PC-3 (cell line): ENCODE results near the gene TEX19. TPM values are rescaled to one million over a fixed set of nuclear protein-coding genes. Genes with fewer than 3 reads are reported as not detected.

Experiments
- ATAC-seq: fragments of 200-7000 bp; cut with Tn5 transposase; 2 replicates; pipeline ENCODE4 v1.9.1; 2020; ENCODE audit warnings: mild to moderate bottlenecking, moderate library complexity
- BruUV-seq: library from RNA; stranded (reverse); fragments of 400-500 nt; replicated peaks from 2 replicates; lab custom pipeline; 2021; lab: Mats Ljungman, UMichigan
- CTCF ChIA-PET: fragments of 300-600 bp; sonication (Branson Sonifier 250); formaldehyde crosslinking; loops from one replicate; lab custom pipeline; 2022; ENCODE audit warnings: antibody characterized with exemption; lab: Charles Lee
- POLR2A ChIA-PET: fragments of 300-600 bp; sonication (Branson Sonifier 250); formaldehyde crosslinking; loops from one replicate; lab custom pipeline; 2022; ENCODE audit warnings: antibody characterized with exemption; ENCODE audit not compliant: unreplicated experiment; lab: Charles Lee
- DNase-seq: peaks from one replicate; pipeline ENCODE4 v3.0.0-alpha.2; 2015
- H2AFZ ChIP-seq: fragments of 300-600 bp; sonication (generic); 2 replicates; pipeline ENCODE4 v1.6.0; 2016; ENCODE audit warnings: antibody characterized with exemption, low read length
- H3F3A ChIP-seq: fragments of 300-600 bp; sonication (generic); one replicate; pipeline ENCODE4 v1.6.0; 2017; ENCODE audit warnings: antibody characterized with exemption, low read length, control low read depth, mild to moderate bottlenecking; ENCODE audit not compliant: unreplicated experiment
- H3K27ac ChIP-seq: fragments of 300-600 bp; sonication (generic); 2 replicates; pipeline ENCODE4 v1.5.1; 2016; ENCODE audit warnings: mild to moderate bottlenecking, low read length
- H3K27me3 ChIP-seq: fragments of 300-600 bp; sonication (generic); 2 replicates; pipeline ENCODE4 v1.6.1; 2016; ENCODE audit warnings: low read length, mixed read lengths
- H3K36me3 ChIP-seq: fragments of 300-600 bp; sonication (generic); 2 replicates; pipeline ENCODE4 v1.6.1; 2016; ENCODE audit warnings: low read depth, mixed run types, low read length, mixed read lengths
- H3K4me1 ChIP-seq: fragments of 300-600 bp; sonication (generic); 2 replicates; pipeline ENCODE4 v1.5.1; 2016; ENCODE audit warnings: low read length; ENCODE audit not compliant: insufficient read depth
- H3K4me2 ChIP-seq: fragments of 300-600 bp; sonication (generic); 2 replicates; pipeline ENCODE4 v1.6.0; 2016; ENCODE audit warnings: low read length
- H3K4me3 ChIP-seq: fragments of 300-600 bp; sonication (generic); 2 replicates; pipeline ENCODE4 v1.5.1; 2016; ENCODE audit warnings: mild to moderate bottlenecking, low read length, mixed read lengths
- H3K79me2 ChIP-seq: fragments of 300-600 bp; sonication (generic); 2 replicates; pipeline ENCODE4 v1.6.1; 2017; ENCODE audit warnings: low read length, mixed read lengths
- H3K9ac ChIP-seq: fragments of 300-600 bp; sonication (generic); 2 replicates; pipeline ENCODE4 v1.6.0; 2016; ENCODE audit warnings: mild to moderate bottlenecking, low read length
- H3K9me2 ChIP-seq: fragments of 300-600 bp; sonication (generic); replicated peaks from 2 replicates; pipeline ENCODE4 v1.6.1; 2016; ENCODE audit warnings: mixed run types, low read length, mixed read lengths
- H3K9me3 ChIP-seq: fragments of 300-600 bp; sonication (generic); 2 replicates; pipeline ENCODE4 v1.6.1; 2016; ENCODE audit warnings: low read length, mixed read lengths
- H4K20me1 ChIP-seq: fragments of 300-600 bp; sonication (generic); 2 replicates; pipeline ENCODE4 v1.6.1; 2016; ENCODE audit warnings: low read length, mixed read lengths
- EZH2 ChIP-seq: fragments of 300-600 bp; sonication (generic); IDR thresholded peaks from one replicate; pipeline ENCODE4 v1.6.1; 2017; ENCODE audit warnings: antibody characterized with exemption, mild to moderate bottlenecking, low read length; ENCODE audit not compliant: unreplicated experiment
- EZH2phosphoT487 ChIP-seq: fragments of 300-600 bp; sonication (generic); IDR thresholded peaks from 2 replicates; pipeline ENCODE4 v1.6.1; 2018; ENCODE audit warnings: mild to moderate bottlenecking, antibody characterized with exemption, low read length, borderline replicate concordance
- intact Hi-C: fragments of 100-400 bp; cut with micrococcal nuclease; formaldehyde crosslinking; loops from 2 replicates; pipeline ENCODE4 v1.9.0; 2023
- total RNA-seq: library from RNA; depleted of rRNA; stranded (reverse); fragments of >200 nt; gene quantifications from 2 replicates; pipeline ENCODE4 v1.2.3, GENCODE V29; 2014
- TF ChIP-seq, protein P1 (sequence below): fragments of 300-600 bp; sonication (generic); conservative IDR thresholded peaks from 2 replicates; pipeline ENCODE4 v1.5.1; 2017; ENCODE audit warnings: antibody characterized with exemption, low read depth, mild to moderate bottlenecking, low read length

The TEX19 gene
- total RNA-seq, 1 experiment from 2014 or later: 1.2 TPM

DNA sequence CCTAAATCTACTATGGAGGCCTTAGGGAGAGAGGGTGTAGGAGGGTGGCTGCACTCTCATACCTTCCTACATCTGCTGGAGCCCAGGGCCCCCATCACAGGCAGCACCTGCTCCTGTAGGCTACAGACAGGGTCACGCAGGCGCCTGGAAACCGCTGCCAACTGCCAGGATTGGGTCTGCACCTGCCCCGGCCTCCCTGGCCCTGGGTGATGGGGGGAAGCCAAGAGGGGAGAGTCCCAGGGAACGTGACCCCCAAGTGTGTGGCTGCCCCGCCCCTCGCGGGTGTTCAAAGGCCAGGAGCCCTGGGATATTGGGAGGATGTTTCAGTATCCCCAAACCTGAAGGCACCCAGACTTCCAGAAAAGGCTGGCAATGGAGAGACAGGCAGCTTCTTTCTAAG lies 5.6 kb upstream of the TEX19 start:
- no peaks in the 10 kb centered on the region for H3K9me2 ChIP-seq
- no peak overlapping the region for H2AFZ ChIP-seq
- no peak for TF ChIP-seq EZH2
- TF ChIP-seq EZH2phosphoT487: no peak
- TF ChIP-seq, protein P1, sequence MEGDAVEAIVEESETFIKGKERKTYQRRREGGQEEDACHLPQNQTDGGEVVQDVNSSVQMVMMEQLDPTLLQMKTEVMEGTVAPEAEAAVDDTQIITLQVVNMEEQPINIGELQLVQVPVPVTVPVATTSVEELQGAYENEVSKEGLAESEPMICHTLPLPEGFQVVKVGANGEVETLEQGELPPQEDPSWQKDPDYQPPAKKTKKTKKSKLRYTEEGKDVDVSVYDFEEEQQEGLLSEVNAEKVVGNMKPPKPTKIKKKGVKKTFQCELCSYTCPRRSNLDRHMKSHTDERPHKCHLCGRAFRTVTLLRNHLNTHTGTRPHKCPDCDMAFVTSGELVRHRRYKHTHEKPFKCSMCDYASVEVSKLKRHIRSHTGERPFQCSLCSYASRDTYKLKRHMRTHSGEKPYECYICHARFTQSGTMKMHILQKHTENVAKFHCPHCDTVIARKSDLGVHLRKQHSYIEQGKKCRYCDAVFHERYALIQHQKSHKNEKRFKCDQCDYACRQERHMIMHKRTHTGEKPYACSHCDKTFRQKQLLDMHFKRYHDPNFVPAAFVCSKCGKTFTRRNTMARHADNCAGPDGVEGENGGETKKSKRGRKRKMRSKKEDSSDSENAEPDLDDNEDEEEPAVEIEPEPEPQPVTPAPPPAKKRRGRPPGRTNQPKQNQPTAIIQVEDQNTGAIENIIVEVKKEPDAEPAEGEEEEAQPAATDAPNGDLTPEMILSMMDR: no peak
- H3K79me2 ChIP-seq: no peaks in the 10 kb centered on the region
- peaks cover 11% of the 10 kb centered on the region for H3K4me1 ChIP-seq
- H3F3A ChIP-seq: no peaks in the 10 kb centered on the region
- no peak overlapping the region for H3K27ac ChIP-seq
- no peaks in the 10 kb centered on the region for H3K9me3 ChIP-seq
- no peaks in the 10 kb centered on the region for H3K36me3 ChIP-seq
- no TSS peak for BruUV-seq
- ATAC-seq (no peak), DNase-seq (no peak)
- no peak overlapping the region for H3K4me3 ChIP-seq
- no peak overlapping the region for H3K9ac ChIP-seq
- ChIA-PET CTCF (no interaction called here), POLR2A (no interaction called here)
- no peaks in the 10 kb centered on the region for H3K27me3 ChIP-seq
- no peaks in the 10 kb centered on the region for H4K20me1 ChIP-seq
- no peak overlapping the region for H3K4me2 ChIP-seq
- intact Hi-C loops: loop anchor here (5.0 to 10.0 kb wide), 4 partner anchors 59 to 199 kb away; partner anchors contain the start of genes CYBC1 and NARF

- no peaks in the 10 kb centered on the region for H3F3A ChIP-seq
- no TSS peak for BruUV-seq
- no peaks in the 10 kb centered on the region for H4K20me1 ChIP-seq
- no peaks in the 10 kb centered on the region for H3K27me3 ChIP-seq
- peaks cover 11% of the 10 kb centered on the region for H3K4me1 ChIP-seq
- no peaks in the 10 kb centered on the region for H3K36me3 ChIP-seq
- intact Hi-C loops: loop anchor here (5.0 to 10.0 kb wide), 4 partner anchors 57 to 197 kb away; partner anchors contain the start of genes CYBC1 and NARF
- ATAC-seq (no peak), DNase-seq (no peak)
- TF ChIP-seq EZH2 (no peak), EZH2phosphoT487 (no peak)
- TF ChIP-seq, protein P1: no peak
- no peak overlapping the region for H3K4me3 ChIP-seq
- no peak overlapping the region for H3K27ac ChIP-seq
- POLR2A ChIA-PET: no interaction called here
- no peaks in the 10 kb centered on the region for H3K9me3 ChIP-seq
- no peak overlapping the region for H3K4me2 ChIP-seq
- H3K9me2 ChIP-seq: no peaks in the 10 kb centered on the region
- CTCF ChIA-PET: no interaction called here
- H3K9ac ChIP-seq: no peak overlapping the region
- no peak overlapping the region for H2AFZ ChIP-seq
- H3K79me2 ChIP-seq: no peaks in the 10 kb centered on the region
Measured at GRCh38 chr17:82354804-82355308, 4.2 kb upstream of the TEX19 start.

DNA sequence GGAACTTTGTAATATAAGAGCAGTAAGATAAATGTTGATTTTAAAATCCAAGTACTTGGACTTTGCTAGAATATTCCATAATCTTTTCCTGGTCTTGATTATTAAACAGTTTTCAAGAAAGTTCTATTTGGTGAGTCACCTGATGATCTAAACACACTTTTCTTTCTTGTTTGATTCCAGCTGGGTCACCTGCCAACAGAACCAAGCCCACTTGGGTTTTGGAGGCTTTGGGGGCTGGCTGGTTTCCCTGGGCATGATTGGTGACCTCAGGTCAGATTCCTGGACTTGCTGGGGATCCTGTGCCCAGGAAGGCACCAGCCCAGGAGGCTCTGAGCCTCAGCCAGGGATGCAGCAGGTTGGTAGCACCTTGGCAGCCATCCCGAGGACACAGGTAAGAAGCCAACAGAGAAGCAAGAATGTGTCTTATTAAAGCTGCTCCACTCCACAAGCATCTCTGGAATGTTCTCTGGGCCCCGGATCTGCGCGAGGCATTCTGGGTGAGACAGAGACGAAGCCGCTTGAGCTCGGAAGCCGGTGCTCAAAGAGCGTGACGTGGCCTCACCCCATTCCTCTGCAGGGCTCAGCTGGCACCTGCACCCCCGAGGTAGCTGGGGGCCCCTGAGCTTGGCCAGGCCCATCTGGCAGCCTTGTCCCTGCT lies 3.1 kb upstream of the TEX19 start:
- TF ChIP-seq EZH2phosphoT487 (no peak), EZH2 (no peak)
- TF ChIP-seq, protein P1: no peak
- Histone ChIP-seq H3K9me3 (no peaks in the 10 kb centered on the region), H3K9me2 (no peaks in the 10 kb centered on the region), H3K27me3 (no peaks in the 10 kb centered on the region), H3K79me2 (no peaks in the 10 kb centered on the region), H3K9ac (no peak overlapping the region), H3F3A (no peaks in the 10 kb centered on the region), H3K4me2 (no peak overlapping the region), H2AFZ (no peak overlapping the region), H3K36me3 (no peaks in the 10 kb centered on the region), H3K27ac (no peak overlapping the region), H3K4me1 (peaks cover 11% of the 10 kb centered on the region), H4K20me1 (no peaks in the 10 kb centered on the region), H3K4me3 (no peak overlapping the region)
- POLR2A ChIA-PET: no interaction called here
- ATAC-seq (peak; percentile 51), DNase-seq (peak; percentile 60)
- BruUV-seq: no TSS peak
- CTCF ChIA-PET: no interaction called here
- intact Hi-C loops: loop anchor here (10.0 kb wide), 2 partner anchors 99 to 169 kb away; partner anchors contain the start of genes CYBC1 and NARF
